SU-DHL-6 (cell line): Measurements from ENCODE around the gene CDK5RAP2.

Experiments used
- H2AFZ ChIP-seq: fragments of 200-600 bp; sonication (generic); 2 replicates; pipeline ENCODE4 v1.6.1; 2014; ENCODE audit warnings: low read depth, mild to moderate bottlenecking, moderate library complexity, mixed read lengths, antibody characterized with exemption, low read length; ENCODE audit not compliant: severe bottlenecking
- H3F3A ChIP-seq: fragments of 200-600 bp; shearing (Covaris generic); 2 replicates; pipeline ENCODE4 v1.6.0; 2016; ENCODE audit warnings: antibody characterized with exemption, mild to moderate bottlenecking; ENCODE audit not compliant: insufficient read depth
- H3K27ac ChIP-seq: fragments of 200-600 bp; sonication (generic); 2 replicates; pipeline ENCODE4 v1.5.1; 2016; ENCODE audit warnings: low read depth, mild to moderate bottlenecking, low read length, moderate library complexity, mixed read lengths
- H3K27me3 ChIP-seq: fragments of 200-600 bp; sonication (generic), shearing (Covaris generic); 2 replicates; pipeline ENCODE4 v1.6.0; 2014; ENCODE audit warnings: mild to moderate bottlenecking, low read length
- H3K36me3 ChIP-seq: fragments of 200-600 bp; sonication (generic); 2 replicates; pipeline ENCODE4 v1.6.1; 2014; ENCODE audit warnings: mild to moderate bottlenecking, low read length, mixed read lengths
- H3K4me2 ChIP-seq: fragments of 300-600, 200-600 bp; shearing (Covaris generic), sonication (generic); 2 replicates; pipeline ENCODE4 v1.6.0; 2014; ENCODE audit warnings: low read length, low read depth, mild to moderate bottlenecking; ENCODE audit not compliant: poor library complexity, severe bottlenecking
- H3K4me3 ChIP-seq: fragments of 200-600 bp; sonication (generic); 2 replicates; pipeline ENCODE4 v1.5.1; 2014; ENCODE audit warnings: antibody characterized with exemption, low read length, mild to moderate bottlenecking, mixed read lengths; ENCODE audit not compliant: insufficient read depth, poor library complexity, severe bottlenecking
- H3K79me2 ChIP-seq: fragments of 200-600 bp; sonication (generic); 2 replicates; pipeline ENCODE4 v1.6.1; 2014; ENCODE audit warnings: mild to moderate bottlenecking, low read length, moderate library complexity; ENCODE audit not compliant: insufficient read depth
- H3K9ac ChIP-seq: fragments of 200-600 bp; sonication (generic); 2 replicates; pipeline ENCODE4 v1.7.0; 2014; ENCODE audit warnings: mild to moderate bottlenecking, low read length
- H3K9me2 ChIP-seq: fragments of 200-600 bp; sonication (generic); replicated peaks from 2 replicates; pipeline ENCODE4 v1.6.1; 2014; ENCODE audit warnings: low read length; ENCODE audit not compliant: insufficient read depth
- H3K9me3 ChIP-seq: fragments of 200-600 bp; sonication (generic); 2 replicates; pipeline ENCODE4 v1.6.1; 2014; ENCODE audit warnings: low read length, mixed read lengths; ENCODE audit not compliant: insufficient read depth
- H4K20me1 ChIP-seq: fragments of 200-600 bp; sonication (generic); 2 replicates; pipeline ENCODE4 v1.6.1; 2014; ENCODE audit warnings: low read depth, mild to moderate bottlenecking, antibody characterized with exemption, low read length, moderate library complexity, mixed read lengths
- EZH2phosphoT487 ChIP-seq: fragments of 200-600 bp; sonication (generic), shearing (Covaris generic); conservative IDR thresholded peaks from 2 replicates; pipeline ENCODE4 v1.6.1; 2018; ENCODE audit warnings: mild to moderate bottlenecking, antibody characterized with exemption, low read length, moderate library complexity, mixed read lengths
- TF ChIP-seq, protein P1 (sequence below): fragments of 200-600 bp; sonication (generic); IDR thresholded peaks from one replicate; pipeline ENCODE4 v1.5.1; 2017; ENCODE audit warnings: antibody characterized with exemption, mild to moderate bottlenecking, low read length, moderate library complexity; ENCODE audit not compliant: insufficient read depth, poor library complexity, severe bottlenecking

Gene CDK5RAP2

DNA sequence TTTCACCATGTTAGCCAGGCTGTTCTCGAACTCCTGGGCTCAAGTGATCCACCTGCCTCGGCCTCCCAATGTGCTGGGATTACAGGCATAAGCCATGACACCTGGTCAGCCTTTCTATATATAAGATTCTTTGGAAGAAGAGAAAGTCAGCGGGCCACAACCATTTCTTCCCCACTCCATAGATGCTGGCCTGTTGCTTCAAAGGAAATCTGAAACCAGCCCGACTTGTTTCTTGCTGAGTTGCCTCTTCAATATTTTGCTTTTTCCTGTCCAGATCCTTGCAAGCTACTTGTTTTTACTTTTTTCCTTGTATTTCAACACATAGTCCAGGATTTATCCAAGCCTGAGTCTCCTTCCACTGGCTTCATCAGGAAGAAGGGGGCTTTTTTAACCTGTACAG is 219.5 kb downstream of the CDK5RAP2 start:
- Histone ChIP-seq H3K9me3 (no peaks in the 10 kb centered on the region), H3K36me3 (no peaks in the 10 kb centered on the region), H2AFZ (no peak overlapping the region), H3K27ac (no peak overlapping the region), H3K4me2 (no peak overlapping the region), H3K9me2 (no peaks in the 10 kb centered on the region), H3K9ac (no peak overlapping the region), H3K79me2 (no peaks in the 10 kb centered on the region), H3K27me3 (no peaks in the 10 kb centered on the region), H3K4me3 (no peak overlapping the region), H4K20me1 (no peaks in the 10 kb centered on the region), H3F3A (no peaks in the 10 kb centered on the region)
- TF ChIP-seq, protein P1, sequence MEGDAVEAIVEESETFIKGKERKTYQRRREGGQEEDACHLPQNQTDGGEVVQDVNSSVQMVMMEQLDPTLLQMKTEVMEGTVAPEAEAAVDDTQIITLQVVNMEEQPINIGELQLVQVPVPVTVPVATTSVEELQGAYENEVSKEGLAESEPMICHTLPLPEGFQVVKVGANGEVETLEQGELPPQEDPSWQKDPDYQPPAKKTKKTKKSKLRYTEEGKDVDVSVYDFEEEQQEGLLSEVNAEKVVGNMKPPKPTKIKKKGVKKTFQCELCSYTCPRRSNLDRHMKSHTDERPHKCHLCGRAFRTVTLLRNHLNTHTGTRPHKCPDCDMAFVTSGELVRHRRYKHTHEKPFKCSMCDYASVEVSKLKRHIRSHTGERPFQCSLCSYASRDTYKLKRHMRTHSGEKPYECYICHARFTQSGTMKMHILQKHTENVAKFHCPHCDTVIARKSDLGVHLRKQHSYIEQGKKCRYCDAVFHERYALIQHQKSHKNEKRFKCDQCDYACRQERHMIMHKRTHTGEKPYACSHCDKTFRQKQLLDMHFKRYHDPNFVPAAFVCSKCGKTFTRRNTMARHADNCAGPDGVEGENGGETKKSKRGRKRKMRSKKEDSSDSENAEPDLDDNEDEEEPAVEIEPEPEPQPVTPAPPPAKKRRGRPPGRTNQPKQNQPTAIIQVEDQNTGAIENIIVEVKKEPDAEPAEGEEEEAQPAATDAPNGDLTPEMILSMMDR, result no peak
- no peak for TF ChIP-seq EZH2phosphoT487

DNA sequence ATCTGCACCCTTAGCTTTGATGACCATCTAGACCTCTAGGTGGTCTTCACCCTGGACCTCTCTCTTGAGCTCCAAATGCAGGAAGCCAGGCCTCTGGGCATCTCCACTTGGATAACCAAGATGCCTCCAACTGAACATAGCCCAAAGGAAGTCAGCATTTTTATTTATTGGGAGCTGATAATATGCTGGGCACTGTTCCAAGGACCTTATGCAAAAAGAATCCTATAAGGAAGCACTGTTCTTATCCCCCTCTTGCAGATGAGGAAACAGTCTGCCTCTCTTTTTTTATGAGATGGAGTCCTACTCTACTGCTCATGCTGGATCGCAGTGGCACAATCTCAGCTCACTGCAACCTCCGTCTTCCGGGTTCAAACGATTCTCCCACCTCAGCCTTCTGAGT is 219.9 kb downstream of the CDK5RAP2 start:
- no peaks in the 10 kb centered on the region for H3F3A ChIP-seq
- H3K9ac ChIP-seq, result no peak overlapping the region
- no peak overlapping the region for H3K27ac ChIP-seq
- H3K9me2 ChIP-seq, result no peaks in the 10 kb centered on the region
- H3K27me3 ChIP-seq, result no peaks in the 10 kb centered on the region
- no peak for TF ChIP-seq EZH2phosphoT487
- TF ChIP-seq, protein P1, result no peak
- no peak overlapping the region for H3K4me3 ChIP-seq
- no peaks in the 10 kb centered on the region for H3K36me3 ChIP-seq
- no peaks in the 10 kb centered on the region for H3K9me3 ChIP-seq
- H2AFZ ChIP-seq, result no peak overlapping the region
- H3K4me2 ChIP-seq, result no peak overlapping the region
- H3K79me2 ChIP-seq, result no peaks in the 10 kb centered on the region
- no peaks in the 10 kb centered on the region for H4K20me1 ChIP-seq

DNA sequence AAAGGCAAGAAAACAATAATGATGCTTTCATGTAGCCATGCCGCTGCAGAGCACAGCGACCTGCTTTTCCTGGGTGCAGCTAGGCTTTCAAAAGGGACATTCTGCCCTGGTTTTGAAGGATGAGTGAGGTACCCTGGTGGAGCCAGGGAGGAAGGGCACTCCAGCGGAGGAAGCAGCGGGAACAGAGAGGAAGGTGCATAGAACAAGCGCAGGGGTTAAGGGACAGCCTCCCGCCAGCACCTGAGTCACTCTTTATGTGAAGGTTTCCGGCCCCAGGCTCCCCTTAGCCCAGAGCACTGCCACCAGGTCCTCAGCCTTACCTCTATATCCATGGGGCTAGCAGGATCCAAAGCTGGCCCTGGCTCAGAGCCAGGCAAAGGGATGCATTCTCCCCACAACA is 221.1 kb downstream of the CDK5RAP2 start:
- Histone ChIP-seq H3K9ac (no peak overlapping the region), H3K27me3 (no peaks in the 10 kb centered on the region), H3K27ac (no peak overlapping the region), H4K20me1 (no peaks in the 10 kb centered on the region), H3K79me2 (no peaks in the 10 kb centered on the region), H3K36me3 (no peaks in the 10 kb centered on the region), H3K9me3 (no peaks in the 10 kb centered on the region), H3K4me2 (no peak overlapping the region), H2AFZ (no peak overlapping the region), H3K4me3 (no peak overlapping the region), H3F3A (no peaks in the 10 kb centered on the region), H3K9me2 (no peaks in the 10 kb centered on the region)
- TF ChIP-seq EZH2phosphoT487, result no peak
- TF ChIP-seq, protein P1, result no peak
